Osteocyte (in vitro differentiated cells): ENCODE data around the gene PLTP. TPM values are rescaled to one million over a fixed set of nuclear protein-coding genes. Genes with fewer than 3 reads are reported as not detected.
A peak's percentile ranks its signal among the peaks of the same experiment; 100 is the strongest.

Source experiments
- DNase-seq: peaks from one replicate; pipeline ENCODE4 v3.0.0; 2021; ENCODE audit warnings: mixed read lengths; ENCODE audit not compliant: unreplicated experiment; ENCODE audit errors: extremely low spot score
- H3K27ac Mint-ChIP-seq: one replicate; pipeline ENCODE4 v1.8.0; 2021; ENCODE audit warnings: mild to moderate bottlenecking, mixed read lengths; ENCODE audit not compliant: unreplicated experiment
- H3K27me3 Mint-ChIP-seq: one replicate; pipeline ENCODE4 v1.8.0; 2021; ENCODE audit warnings: mixed read lengths; ENCODE audit not compliant: unreplicated experiment
- H3K36me3 Mint-ChIP-seq: one replicate; pipeline ENCODE4 v1.8.0; 2021; ENCODE audit warnings: mixed read lengths; ENCODE audit not compliant: unreplicated experiment
- H3K4me1 Mint-ChIP-seq: one replicate; pipeline ENCODE4 v1.8.0; 2021; ENCODE audit warnings: mixed read lengths; ENCODE audit not compliant: unreplicated experiment
- H3K4me3 Mint-ChIP-seq: one replicate; pipeline ENCODE4 v1.8.0; 2021; ENCODE audit warnings: mild to moderate bottlenecking, moderate library complexity, mixed read lengths; ENCODE audit not compliant: unreplicated experiment
- H3K9me3 Mint-ChIP-seq: one replicate; pipeline ENCODE4 v1.8.0; 2021; ENCODE audit warnings: mixed read lengths; ENCODE audit not compliant: unreplicated experiment
- total RNA-seq: library from RNA; stranded (reverse); gene quantifications from 2 replicates; pipeline ENCODE4 v1.2.1, GENCODE V29; 2021
- TF ChIP-seq, protein P1 (sequence below): fragments of 200-600 bp; sonication (generic); IDR thresholded peaks from 2 replicates; pipeline ENCODE4 v1.5.0; 2021; ENCODE audit warnings: antibody characterized with exemption, mild to moderate bottlenecking, moderate library complexity

PLTP gene
- total RNA-seq, 1 donor from 2014 or later: 195 TPM

DNA sequence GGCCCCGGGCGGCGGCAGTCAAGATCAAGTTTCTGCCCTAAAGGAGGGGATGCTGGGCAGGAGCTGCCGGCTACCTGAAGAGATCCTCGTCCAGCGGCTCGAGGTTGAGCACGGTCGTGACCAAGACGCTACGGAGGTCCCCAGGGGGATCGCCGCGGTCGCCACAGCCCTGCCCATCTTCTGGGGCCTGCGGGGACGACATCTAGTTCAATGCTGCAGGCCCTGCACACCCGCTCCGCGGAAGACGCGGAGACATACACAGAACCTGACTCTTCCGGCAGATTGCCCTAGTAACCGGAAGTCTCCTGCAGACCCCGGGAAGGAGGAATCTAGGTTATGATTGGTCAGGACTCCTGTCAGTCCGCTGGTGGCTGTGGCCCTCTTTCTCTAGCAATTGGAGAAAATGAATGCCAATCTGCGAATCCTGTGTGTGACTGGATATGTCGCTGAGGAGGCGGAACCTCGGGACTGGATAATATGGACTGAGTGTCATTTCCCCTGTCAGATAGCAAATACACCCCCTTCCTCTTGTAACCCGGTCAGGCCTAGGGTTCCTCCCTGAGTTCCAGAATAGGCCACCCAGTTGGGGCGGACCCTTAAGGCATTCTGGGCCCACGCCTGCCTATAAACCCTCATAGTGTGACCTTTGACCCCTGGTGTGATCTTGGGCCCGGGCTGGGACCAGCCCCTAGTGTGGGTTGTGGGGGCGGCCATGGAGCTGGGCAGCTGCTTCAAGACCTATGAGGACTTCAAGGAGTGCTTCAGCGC, 54.7 kb downstream of the PLTP start, which contains the start of the genes ACOT8 and ZSWIM3:
TSS of gene ACOT8 (minus strand) at position 279 of the 768 bp plus-strand sequence. CDS start at position 202, 77 bp downstream.
TSS of gene ZSWIM3 (plus strand) at position 501 of the 768 bp plus-strand sequence. CDS start at position 713, 212 bp downstream.
- Mint-ChIP-seq H3K9me3 (no peaks in the 10 kb centered on the region), H3K4me3 (peak within 1 kb of the TSS; percentile 92), H3K36me3 (peaks cover 2% of the 10 kb centered on the region), H3K27me3 (no peaks in the 10 kb centered on the region), H3K4me1 (peaks cover 45% of the 10 kb centered on the region), H3K27ac (peak within 1 kb of the TSS; percentile 93)
- peak; percentile 98 for DNase-seq
- TF ChIP-seq, protein P1, sequence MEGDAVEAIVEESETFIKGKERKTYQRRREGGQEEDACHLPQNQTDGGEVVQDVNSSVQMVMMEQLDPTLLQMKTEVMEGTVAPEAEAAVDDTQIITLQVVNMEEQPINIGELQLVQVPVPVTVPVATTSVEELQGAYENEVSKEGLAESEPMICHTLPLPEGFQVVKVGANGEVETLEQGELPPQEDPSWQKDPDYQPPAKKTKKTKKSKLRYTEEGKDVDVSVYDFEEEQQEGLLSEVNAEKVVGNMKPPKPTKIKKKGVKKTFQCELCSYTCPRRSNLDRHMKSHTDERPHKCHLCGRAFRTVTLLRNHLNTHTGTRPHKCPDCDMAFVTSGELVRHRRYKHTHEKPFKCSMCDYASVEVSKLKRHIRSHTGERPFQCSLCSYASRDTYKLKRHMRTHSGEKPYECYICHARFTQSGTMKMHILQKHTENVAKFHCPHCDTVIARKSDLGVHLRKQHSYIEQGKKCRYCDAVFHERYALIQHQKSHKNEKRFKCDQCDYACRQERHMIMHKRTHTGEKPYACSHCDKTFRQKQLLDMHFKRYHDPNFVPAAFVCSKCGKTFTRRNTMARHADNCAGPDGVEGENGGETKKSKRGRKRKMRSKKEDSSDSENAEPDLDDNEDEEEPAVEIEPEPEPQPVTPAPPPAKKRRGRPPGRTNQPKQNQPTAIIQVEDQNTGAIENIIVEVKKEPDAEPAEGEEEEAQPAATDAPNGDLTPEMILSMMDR: no peak

DNA sequence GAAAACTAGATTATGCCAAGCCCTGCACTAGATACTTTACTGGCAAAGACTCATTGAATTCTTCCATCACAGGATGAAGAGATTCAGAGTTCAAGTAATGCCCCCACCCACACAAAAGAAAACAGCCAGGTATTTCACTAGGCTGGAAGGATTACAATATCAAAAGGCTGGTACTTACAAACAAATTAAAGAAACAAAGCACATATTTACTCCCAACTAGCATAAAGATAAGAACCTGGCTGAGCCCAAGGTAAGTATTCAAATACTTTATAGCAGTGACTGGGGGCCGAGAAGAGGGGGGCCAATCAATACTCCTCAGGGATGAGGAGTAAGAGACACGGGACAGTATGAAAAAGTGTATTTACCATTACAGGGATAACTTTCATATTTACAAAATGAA, 58.5 kb downstream of the PLTP start:
- no peaks in the 10 kb centered on the region for H3K27me3 Mint-ChIP-seq
- H3K4me3 Mint-ChIP-seq: no peak overlapping the region
- peaks cover 11% of the 10 kb centered on the region for H3K36me3 Mint-ChIP-seq
- DNase-seq: no peak
- TF ChIP-seq, protein P1: no peak
- H3K4me1 Mint-ChIP-seq: peaks cover 27% of the 10 kb centered on the region
- no peak overlapping the region for H3K27ac Mint-ChIP-seq
- H3K9me3 Mint-ChIP-seq: no peaks in the 10 kb centered on the region

DNA sequence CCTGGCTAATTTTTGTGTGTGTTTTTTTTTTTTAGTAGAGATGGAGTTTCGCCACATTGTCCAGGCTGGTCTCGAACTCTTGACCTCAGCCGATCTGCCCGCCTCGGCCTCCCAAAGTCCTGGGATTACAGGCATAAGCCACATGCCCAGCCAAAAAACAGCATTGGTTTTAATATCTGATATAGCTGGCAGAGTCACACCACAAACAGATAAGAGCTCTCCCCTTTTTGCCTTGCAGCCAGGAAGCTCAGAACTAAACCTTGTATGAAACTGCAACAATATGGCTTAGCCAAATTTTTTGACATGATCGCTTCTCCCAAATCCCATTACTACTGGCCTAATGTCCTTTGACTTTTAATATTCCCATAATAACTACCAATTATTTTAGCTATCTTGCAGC, 59.6 kb downstream of the PLTP start:
- TF ChIP-seq, protein P1: no peak
- Mint-ChIP-seq H3K4me1 (peaks cover 17% of the 10 kb centered on the region), H3K27ac (no peak overlapping the region), H3K4me3 (no peak overlapping the region), H3K36me3 (peaks cover 11% of the 10 kb centered on the region), H3K27me3 (no peaks in the 10 kb centered on the region), H3K9me3 (no peaks in the 10 kb centered on the region)
- DNase-seq: no peak

DNA sequence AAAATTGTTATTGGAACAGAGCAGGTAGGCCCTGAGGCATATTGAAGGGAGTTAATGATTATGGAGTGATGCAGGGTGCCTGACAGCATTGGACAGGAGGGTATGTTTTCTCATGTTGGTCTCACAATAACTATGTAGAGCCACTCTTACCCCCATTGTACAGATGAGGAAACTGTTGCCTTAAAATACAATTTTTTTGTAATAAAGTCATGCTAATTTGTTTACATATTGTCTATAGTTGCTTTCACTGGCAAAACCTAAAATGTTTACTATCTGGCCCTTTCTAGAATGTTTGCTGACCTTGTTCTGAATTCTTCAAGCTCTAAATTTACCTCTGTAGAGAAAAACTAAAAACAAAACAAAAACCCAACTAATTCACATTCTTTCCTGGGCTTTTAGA, 60.5 kb downstream of the PLTP start:
- H3K27ac Mint-ChIP-seq: no peak overlapping the region
- H3K4me3 Mint-ChIP-seq: no peak overlapping the region
- no peaks in the 10 kb centered on the region for H3K27me3 Mint-ChIP-seq
- no peak for DNase-seq
- H3K36me3 Mint-ChIP-seq: peaks cover 12% of the 10 kb centered on the region
- TF ChIP-seq, protein P1: no peak
- H3K4me1 Mint-ChIP-seq: peaks cover 13% of the 10 kb centered on the region
- H3K9me3 Mint-ChIP-seq: no peaks in the 10 kb centered on the region

DNA sequence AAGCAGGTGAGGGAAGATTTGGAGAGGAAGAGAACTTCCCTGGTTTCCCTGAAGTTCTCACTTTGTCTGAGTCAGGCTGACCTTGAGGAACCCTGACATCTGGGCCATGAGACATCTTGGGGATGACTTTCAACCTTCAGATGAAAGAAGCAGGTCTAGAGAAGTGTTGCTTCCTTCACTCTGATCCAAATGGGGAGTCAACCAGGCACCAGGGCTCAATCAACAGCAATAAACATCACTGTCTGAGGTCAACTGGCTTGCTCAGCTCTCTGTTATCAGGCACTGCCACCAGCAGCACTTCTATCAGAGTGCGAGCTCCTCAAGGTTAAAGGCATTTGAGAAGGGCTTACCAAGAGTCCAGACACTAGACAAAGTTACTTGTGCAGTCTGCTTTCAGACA, 61.0 kb downstream of the PLTP start:
- Mint-ChIP-seq H3K4me3 (no peak overlapping the region), H3K4me1 (peaks cover 8% of the 10 kb centered on the region), H3K9me3 (no peaks in the 10 kb centered on the region), H3K27me3 (no peaks in the 10 kb centered on the region), H3K36me3 (peaks cover 16% of the 10 kb centered on the region), H3K27ac (no peak overlapping the region)
- TF ChIP-seq, protein P1: no peak
- no peak for DNase-seq
